Heart left ventricle (tissue), 13 donors: Measurements from ENCODE around the gene SLC39A5.

Experiments used
- CTCF ChIP-seq, 12 donors: fragments of 200-600 bp; sonication (generic) in 4 of 12; IDR thresholded peaks; one replicate each; pipeline versions ENCODE4 v1.5.0 to v1.8.0; 2018 to 2022; ENCODE audit warnings: antibody characterized with exemption in 12 of 12, mild to moderate bottlenecking in 5 of 12
- POLR2A ChIP-seq, 2 donors: fragments of 450-650 bp; IDR thresholded peaks; one replicate each; pipeline ENCODE4 v1.6.1; 2017; ENCODE audit warnings: antibody characterized with exemption in 2 of 2, mild to moderate bottlenecking in 2 of 2, moderate library complexity in 2 of 2
- donor health status: ischemic (EF 13 %, LVEDD 7.1; RV severe dilation, severe dysfunction).
- donor health status: DM: no; HTN: yes; CAD: no.
- donor health status: DM: no; HTN: no; CAD: no.
- donor health status: ischemic (EF 25% LVEDD 6.9; RV normal size, moderate dysfunction).
- donor health status: ischemic (EF 25% LVEDD 5.7; RV mildly dilated, moderate dysfunction).
- donor health status: ischemic (EF 35%, LVEDD 5.7; RV mildly dilated, moderate dysfunction).
- donor health status: nonischemic (EF 11% LVEDD 7.7; RV severe dilation, severe dysfunction).
- donor health status: DM: yes; HTN: yes; CAD: no.
- donor health status: PGD.
- donor health status: ischemic (EF 29% LVEDD 5.4; RV normal size, mild dysfunction).
- donor health status: nonischemic (EF 23%, LVEDD 6.1; RV moderate dilation, normal function).

DNA sequence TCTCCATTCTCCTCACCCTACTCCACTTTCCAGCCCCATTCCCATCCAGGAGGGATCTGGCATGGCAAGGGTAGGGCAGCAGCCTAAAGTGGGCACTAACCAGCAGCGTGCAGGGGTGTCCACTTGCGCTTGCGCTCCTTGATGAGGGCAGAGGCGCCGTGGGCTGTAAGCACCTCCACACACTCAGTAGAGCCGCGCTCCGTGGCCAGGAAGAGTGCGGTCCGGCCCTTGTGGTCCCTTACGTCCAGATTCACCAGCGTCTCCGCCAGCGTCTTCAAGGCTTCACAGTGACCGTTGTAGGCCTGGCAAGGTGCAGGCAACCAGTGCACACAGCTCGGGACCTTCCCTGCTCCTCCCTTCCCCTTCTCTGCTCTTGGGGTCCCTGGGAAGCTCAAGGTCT is 18.1 kb downstream of the SLC39A5 start:
- no peak for TF ChIP-seq CTCF (IDR thresholded peaks at IDR 0.05)
- TF ChIP-seq POLR2A (IDR thresholded peaks at IDR 0.05), result no peak
